ENCODE measurements around the gene TRAF3. TPM values are rescaled to one million over a fixed set of nuclear protein-coding genes. Genes with fewer than 3 reads are reported as not detected.
"Not testable (repeated sequence)": the region's sequence is repeated elsewhere in the genome, so short reads cannot be mapped to it uniquely, and the experiment has no call there.

TRAF3 gene
- polyA plus RNA-seq, 1 of the 3 experiments (the other 2 are of a cell fraction) = 17.9 TPM

DNA sequence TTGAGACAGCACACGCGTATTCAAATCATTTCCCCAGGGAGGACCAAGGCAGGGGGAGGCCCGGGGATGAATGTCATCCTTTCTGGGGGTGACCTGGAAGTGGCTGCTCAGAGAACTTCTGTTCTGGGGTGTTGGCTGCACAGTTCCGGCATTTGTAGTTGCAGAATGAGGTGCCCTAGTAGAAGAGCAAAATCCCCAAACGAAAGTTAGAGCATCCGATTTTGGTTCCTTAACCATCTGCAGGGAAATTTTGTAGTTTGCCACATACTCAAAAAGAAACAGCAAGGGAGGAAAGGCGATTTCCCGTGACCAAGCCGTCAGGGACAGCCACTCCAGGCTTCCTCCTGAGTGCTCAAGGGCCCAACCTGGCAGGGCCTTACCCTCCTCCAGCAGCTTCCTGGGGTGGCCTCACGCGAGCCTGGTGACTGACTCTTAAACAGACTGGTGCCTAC lies 13.0 kb upstream of the TRAF3 start:
- H3K27ac ChIP-seq (ENCODE audit: low read depth in 2 of 2, low read length in 1 of 2) = no peak overlapping the region
- no peaks in the 10 kb centered on the region for H3K79me2 ChIP-seq (ENCODE audit: insufficient read depth)
- no peak overlapping the region for H3K9ac ChIP-seq
- no peak overlapping the region for H2AFZ ChIP-seq (ENCODE audit: low read depth)
- 74% methylated on average over 9 of the region's 11 CpGs for WGBS (ENCODE audit: low lambda C conversion rate)
- no peaks in the 10 kb centered on the region for H3K27me3 ChIP-seq (ENCODE audit: insufficient read depth)
- H3K4me2 ChIP-seq = no peak overlapping the region
- no peaks in the 10 kb centered on the region; a peak in 1 of 4 replicates for H3K4me1 ChIP-seq (ENCODE audit: control insufficient read depth in 1 of 2, insufficient read depth in 2 of 2, low read depth in 1 of 2, low read length in 1 of 2)
- H3K9me2 ChIP-seq = no peaks in the 10 kb centered on the region
- H3F3A ChIP-seq (replicated peaks; ENCODE audit: insufficient read depth) = no peaks in the 10 kb centered on the region
- no peaks in the 10 kb centered on the region for H3K36me3 ChIP-seq (replicated peaks in 1 of 2; ENCODE audit: control insufficient read depth in 1 of 2, insufficient read depth in 2 of 2, low read length in 1 of 2)
- H3K9me3 ChIP-seq = no peaks in the 10 kb centered on the region
- H3K4me3 ChIP-seq (ENCODE audit: low read depth in 2 of 2, low read length in 1 of 2) = no peak overlapping the region
- ChIA-PET CTCF (interaction anchor here (5.2 kb wide), 1 partner anchor 9 kb away, joined by 27 read pairs; no protein-coding TSS in a partner anchor), POLR2A (no interaction called here)
- TF ChIP-seq RAD21 (IDR thresholded peaks at IDR 0.05; ENCODE audit: low read length) = no peak
- no peak for TF ChIP-seq MXI1 (IDR thresholded peaks at IDR 0.05; ENCODE audit: low read depth, low read length)
- no peak for TF ChIP-seq TAF1 (IDR thresholded peaks at IDR 0.05; ENCODE audit: borderline replicate concordance, low read depth, low read length)
- TF ChIP-seq, protein P1, sequence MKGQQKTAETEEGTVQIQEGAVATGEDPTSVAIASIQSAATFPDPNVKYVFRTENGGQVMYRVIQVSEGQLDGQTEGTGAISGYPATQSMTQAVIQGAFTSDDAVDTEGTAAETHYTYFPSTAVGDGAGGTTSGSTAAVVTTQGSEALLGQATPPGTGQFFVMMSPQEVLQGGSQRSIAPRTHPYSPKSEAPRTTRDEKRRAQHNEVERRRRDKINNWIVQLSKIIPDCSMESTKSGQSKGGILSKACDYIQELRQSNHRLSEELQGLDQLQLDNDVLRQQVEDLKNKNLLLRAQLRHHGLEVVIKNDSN (IDR thresholded peaks at IDR 0.05; ENCODE audit: borderline replicate concordance, low read depth) = no peak
- no peak for TF ChIP-seq NRF1 (IDR thresholded peaks at IDR 0.05; ENCODE audit: low read depth, low read length)
- TF ChIP-seq, protein P2, sequence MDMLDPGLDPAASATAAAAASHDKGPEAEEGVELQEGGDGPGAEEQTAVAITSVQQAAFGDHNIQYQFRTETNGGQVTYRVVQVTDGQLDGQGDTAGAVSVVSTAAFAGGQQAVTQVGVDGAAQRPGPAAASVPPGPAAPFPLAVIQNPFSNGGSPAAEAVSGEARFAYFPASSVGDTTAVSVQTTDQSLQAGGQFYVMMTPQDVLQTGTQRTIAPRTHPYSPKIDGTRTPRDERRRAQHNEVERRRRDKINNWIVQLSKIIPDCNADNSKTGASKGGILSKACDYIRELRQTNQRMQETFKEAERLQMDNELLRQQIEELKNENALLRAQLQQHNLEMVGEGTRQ (IDR thresholded peaks at IDR 0.05; ENCODE audit: borderline replicate concordance, low read depth, low read length) = no peak
- TF ChIP-seq SMC3 (IDR thresholded peaks at IDR 0.05; ENCODE audit: low read depth, low read length) = no peak
- no peak for DNase-seq
- no peaks in the 10 kb centered on the region for H4K20me1 ChIP-seq (ENCODE audit: insufficient read depth)

DNA sequence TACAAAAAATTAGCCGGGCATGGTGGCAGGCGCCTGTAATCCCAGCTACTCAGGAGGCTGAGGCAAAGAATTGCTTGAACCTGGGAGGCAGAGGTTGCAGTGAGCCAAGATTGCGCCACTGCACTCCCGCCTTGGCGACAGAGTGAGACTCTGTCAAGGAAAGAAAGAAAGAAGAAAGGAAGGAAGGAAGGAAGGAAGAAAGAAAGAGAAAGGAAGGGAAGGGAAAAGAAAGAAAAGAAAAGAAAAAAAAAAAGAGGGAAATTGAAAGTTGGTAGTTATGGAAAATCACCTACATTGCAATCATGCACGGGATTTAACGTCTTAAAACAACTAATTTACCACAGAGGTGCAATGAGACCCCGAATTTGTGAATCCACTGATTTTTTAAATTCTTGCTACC lies 11.5 kb upstream of the TRAF3 start:
- H3K4me3 ChIP-seq (ENCODE audit: low read depth in 2 of 2, low read length in 1 of 2); H3K9me3 ChIP-seq; H3K9ac ChIP-seq; POLR2A ChIA-PET; H4K20me1 ChIP-seq (ENCODE audit: insufficient read depth); H3K27ac ChIP-seq (ENCODE audit: low read depth in 2 of 2, low read length in 1 of 2); H3K4me1 ChIP-seq (ENCODE audit: control insufficient read depth in 1 of 2, insufficient read depth in 2 of 2, low read depth in 1 of 2, low read length in 1 of 2); H3K27me3 ChIP-seq (ENCODE audit: insufficient read depth); H3K36me3 ChIP-seq (replicated peaks in 1 of 2; ENCODE audit: control insufficient read depth in 1 of 2, insufficient read depth in 2 of 2, low read length in 1 of 2); H3K79me2 ChIP-seq (ENCODE audit: insufficient read depth); H3K9me2 ChIP-seq; H3F3A ChIP-seq (replicated peaks; ENCODE audit: insufficient read depth); DNase-seq; H2AFZ ChIP-seq (ENCODE audit: low read depth); H3K4me2 ChIP-seq: not testable (repeated sequence)
- 73% methylated on average over 7 of the region's 8 CpGs for WGBS (ENCODE audit: low lambda C conversion rate)
- CTCF ChIA-PET = interaction anchor here (5.2 kb wide), 1 partner anchor 8 kb away, joined by 27 read pairs; no protein-coding TSS in a partner anchor

DNA sequence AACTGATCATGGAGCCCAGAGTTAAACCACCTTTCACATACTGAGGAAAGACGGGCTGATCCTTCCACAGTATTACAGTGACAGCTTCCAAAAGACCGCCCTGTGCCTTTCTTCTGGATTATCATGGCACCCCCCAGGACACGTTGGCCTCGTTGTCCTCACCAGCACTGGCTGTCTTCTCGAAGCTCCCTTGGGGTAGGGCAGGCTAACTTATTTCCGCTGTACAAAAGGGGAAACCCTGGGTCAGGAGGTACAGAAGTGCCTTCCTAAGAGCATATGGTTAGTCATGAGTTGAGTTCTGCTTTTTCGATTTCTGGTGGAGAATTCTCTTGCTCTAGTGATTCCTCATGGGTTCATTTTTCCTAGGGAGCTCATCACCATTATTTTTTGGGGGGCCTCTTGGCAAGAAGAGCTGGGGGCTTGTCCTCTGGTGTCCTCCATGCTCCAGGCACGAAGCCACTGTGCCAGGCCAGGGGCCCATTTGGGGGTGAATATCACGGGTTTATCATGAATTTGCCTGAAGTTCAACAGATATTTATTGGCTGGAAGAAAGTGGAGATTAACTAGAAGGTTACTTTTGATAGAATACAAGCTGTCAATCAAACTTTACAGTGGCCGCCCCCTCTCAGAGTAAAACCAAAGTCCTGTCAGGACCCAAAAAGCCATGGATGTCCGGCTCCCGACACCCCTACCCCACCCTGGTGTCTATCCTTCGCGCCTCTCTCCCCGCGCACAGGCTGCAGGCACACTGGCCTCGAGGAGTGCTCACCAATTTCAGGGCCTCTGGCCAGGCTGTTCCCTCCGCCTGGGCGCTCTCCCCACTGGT lies 8.8 kb upstream of the TRAF3 start:
- Histone ChIP-seq H3K9ac (no peak overlapping the region), H3F3A (replicated peaks; ENCODE audit: insufficient read depth) (no peaks in the 10 kb centered on the region), H3K4me3 (ENCODE audit: low read depth in 2 of 2, low read length in 1 of 2) (no peak overlapping the region), H2AFZ (ENCODE audit: low read depth) (no peak overlapping the region), H3K9me3 (no peaks in the 10 kb centered on the region), H3K27me3 (ENCODE audit: insufficient read depth) (no peaks in the 10 kb centered on the region), H3K4me1 (ENCODE audit: control insufficient read depth in 1 of 2, insufficient read depth in 2 of 2, low read depth in 1 of 2, low read length in 1 of 2) (no peaks in the 10 kb centered on the region), H3K4me2 (no peak overlapping the region), H3K36me3 (replicated peaks in 1 of 2; ENCODE audit: control insufficient read depth in 1 of 2, insufficient read depth in 2 of 2, low read length in 1 of 2) (no peaks in the 10 kb centered on the region), H4K20me1 (ENCODE audit: insufficient read depth) (no peaks in the 10 kb centered on the region), H3K9me2 (no peaks in the 10 kb centered on the region), H3K79me2 (ENCODE audit: insufficient read depth) (no peaks in the 10 kb centered on the region), H3K27ac (ENCODE audit: low read depth in 2 of 2, low read length in 1 of 2) (no peak overlapping the region)
- ChIA-PET POLR2A (no interaction called here), CTCF (interaction anchor here (0.8 to 0.9 kb wide), 2 partner anchors 9 to 158 kb away, joined by 3 to 4 read pairs; no protein-coding TSS in a partner anchor)
- WGBS (ENCODE audit: low lambda C conversion rate) = 65% methylated on average over 17 of the region's 19 CpGs
- DNase-seq = no peak
- TF ChIP-seq EZH2phosphoT487 (IDR thresholded peaks at IDR 0.05; ENCODE audit: borderline replicate concordance, low read depth) (no peak), TCF12 (IDR thresholded peaks at IDR 0.05) (no peak), MEF2A (IDR thresholded peaks at IDR 0.05; ENCODE audit: borderline replicate concordance, low read depth) (no peak), NRF1 (IDR thresholded peaks at IDR 0.05; ENCODE audit: low read depth, low read length) (no peak), GABPA (IDR thresholded peaks at IDR 0.05; ENCODE audit: low read depth) (no peak), MXI1 (IDR thresholded peaks at IDR 0.05; ENCODE audit: low read depth, low read length) (no peak)

Measured in SK-N-SH (cell line).